ENCODE measurements around the gene ACSL6. TPM values are rescaled to one million over a fixed set of nuclear protein-coding genes. Genes with fewer than 3 reads are reported as not detected.

ACSL6 gene
- polyA plus RNA-seq, 3 donors, result 1.4 to 2.4 (median 1.8) TPM

DNA sequence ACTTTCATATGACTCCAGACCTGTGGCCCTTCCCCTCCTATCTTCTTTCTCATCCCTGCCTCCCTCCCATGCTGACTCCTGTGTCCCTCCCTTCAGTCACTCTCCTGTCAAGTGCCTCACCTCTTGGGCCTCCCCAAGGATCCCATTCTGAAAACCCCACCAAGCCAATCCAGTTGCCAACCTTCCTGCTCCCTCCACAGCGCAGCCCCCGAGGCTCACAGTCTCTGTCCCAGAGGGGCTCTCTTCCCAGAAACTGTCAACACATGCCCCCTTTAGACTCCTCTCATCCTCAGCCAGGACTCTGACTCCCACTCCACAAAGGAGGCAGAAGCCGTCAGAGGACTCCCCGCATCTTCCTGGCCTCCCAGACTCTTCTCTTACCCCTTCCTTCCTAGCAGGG is 30.8 kb downstream of the ACSL6 start:
- DNase-seq, result no peak

DNA sequence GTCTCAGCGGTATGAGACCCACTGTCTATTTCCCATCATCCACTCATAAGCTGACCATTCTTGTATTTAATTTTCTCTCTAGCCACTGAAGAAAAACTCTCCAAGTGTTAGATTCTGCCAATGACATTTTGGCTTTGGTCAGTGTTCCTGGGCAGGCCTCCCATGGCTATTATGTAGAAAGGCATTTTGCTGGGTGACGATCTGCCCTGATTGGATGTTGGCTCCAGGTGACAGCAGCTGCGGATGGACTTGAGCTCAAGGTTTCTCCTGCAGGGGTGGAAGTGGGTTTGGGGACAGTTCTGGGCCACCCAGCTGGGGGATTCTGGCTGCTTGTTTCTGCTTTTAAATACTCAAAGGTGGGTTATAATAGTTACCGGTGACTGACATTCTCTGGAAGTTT is 31.6 kb downstream of the ACSL6 start:
- no peak for DNase-seq

GRCh38 chr5:131977212-131977604 is 34.2 kb downstream of the ACSL6 start:
- DNase-seq, result no peak

DNA sequence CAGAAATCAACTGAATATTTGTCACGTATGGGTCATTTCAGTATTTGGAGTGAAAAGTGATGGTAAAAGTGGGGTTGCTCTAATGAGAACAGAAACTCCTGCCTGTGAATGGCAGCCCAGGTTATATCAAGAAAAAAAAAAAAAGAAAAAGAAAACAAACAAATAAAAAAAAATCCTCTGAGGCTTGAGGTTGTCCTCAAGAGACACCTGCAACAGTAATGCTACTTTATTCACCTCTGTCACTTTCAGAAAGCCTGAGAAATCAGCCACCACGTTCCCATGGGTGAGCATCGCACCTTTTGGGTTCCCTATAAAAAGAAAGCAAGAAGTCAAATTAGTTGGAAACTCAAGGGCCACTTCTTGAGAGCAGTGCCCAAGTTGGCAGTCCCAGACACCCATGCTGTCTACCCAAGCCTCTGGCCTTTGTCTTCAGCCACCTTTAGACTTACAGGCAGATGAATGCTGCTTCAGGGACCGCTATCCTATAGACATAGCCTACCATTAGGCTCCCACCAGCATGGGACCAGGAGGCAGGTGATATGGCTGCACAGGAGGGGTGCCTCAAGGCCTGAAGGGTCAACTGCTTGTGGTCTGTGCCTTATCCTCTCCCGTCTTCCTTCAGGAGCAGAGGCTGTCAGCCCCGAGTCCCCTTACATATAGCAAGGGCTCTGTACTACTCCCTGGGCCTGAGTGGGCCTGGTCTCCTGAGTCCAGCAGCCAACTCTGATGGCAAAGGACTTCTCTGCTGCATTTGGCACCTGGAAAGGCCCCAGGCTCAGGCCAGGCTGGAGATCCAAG is 34.8 kb downstream of the ACSL6 start:
- no peak for DNase-seq

DNA sequence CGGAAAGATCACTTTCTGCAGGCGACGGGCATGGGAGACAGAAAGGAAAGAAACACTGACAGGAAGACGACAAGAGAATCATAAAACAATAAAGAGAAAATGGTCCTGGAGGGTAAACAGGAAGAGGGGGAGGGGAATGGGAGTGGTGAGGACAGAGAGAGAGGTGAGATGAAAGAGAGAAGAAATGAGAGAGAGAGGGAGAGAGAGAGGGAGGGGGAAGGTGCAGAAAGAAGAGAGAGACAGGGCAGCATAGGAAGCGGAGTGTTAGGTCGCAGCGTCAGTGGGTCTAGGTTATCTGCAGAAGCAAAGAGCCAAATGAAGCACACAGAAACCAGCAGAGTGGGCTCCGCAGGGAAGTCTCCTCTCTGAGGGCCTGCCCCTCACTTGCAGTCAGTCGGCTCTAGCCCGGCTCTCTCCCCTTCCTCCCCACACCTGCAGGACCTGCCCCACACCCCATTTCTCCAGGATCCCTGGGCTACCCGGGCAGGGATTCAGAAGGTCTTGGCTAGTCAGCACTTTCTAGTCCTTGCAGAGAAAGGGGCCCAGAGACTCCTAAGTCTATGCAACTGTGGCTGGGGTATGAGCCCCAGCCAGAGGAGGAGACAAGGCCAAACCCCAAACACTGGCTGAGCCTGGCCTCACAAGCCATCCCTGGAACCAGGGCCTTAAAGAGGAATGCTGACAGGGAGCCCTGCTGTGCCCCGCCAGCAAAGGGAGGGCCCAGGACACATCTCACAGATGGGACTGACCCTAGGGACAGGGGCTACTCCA is 36.3 kb downstream of the ACSL6 start:
- no peak for DNase-seq

GRCh38 chr5:131974622-131974955 is 36.9 kb downstream of the ACSL6 start:
- DNase-seq, result no peak

- no peak for DNase-seq
Measured at GRCh38 chr5:131974016-131974415, 37.4 kb downstream of the ACSL6 start.

DNA sequence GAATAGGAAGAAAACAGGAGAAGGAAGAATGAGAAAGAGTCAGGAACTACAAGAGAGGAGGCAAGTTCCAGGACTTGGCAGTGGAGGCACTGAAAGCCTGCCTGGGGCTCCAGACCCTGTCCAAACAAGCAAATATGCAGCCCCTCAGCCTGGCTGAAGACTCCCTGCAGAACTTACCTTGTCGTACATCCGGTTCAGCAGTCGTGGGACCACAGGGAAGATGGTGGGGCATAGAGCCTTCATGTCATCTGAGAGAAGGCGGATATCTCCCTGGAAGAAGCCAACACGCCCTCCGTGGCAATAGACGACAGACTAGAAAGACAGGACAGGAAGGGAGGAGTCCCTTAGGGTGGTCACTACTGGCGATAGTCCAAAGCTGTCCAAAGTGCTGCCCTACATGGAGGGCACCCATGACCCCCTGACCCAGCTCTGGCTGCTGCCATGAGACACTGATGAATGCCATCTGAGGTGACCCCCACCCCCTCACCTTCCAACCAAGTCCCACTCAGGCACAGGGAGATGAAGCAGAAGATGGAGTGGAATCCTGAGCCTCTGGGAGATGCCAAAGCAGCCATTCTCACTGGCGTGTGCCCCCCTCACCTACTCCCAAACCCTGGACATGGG is 38.3 kb downstream of the ACSL6 start:
- DNase-seq, result no peak

DNA sequence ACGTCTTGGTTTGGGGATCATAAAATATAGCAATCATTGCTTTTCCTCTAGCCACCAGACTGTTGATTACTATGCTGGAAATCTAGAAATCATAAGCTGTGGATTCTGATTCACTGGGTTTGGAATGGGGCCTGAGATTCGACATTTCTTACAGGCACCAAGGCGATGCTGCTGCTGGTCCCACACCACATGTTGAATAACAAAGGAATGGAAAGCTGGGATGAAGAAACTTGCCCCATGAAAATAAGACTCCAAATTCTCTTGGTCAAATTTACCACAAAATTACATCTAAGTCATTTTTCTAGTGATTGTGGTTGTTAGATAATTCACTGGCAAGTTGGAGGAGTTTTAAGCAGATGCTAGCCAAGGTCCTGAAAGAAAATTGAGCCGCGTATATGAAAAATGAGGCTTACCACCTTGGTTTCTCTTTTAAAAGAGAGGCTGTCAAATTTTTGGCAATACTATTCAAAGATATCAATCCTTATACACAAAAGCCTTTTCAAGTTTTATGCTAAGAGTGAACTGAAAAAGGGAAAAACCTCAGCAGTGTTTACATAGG is 43.0 kb downstream of the ACSL6 start:
- DNase-seq, result no peak

DNA sequence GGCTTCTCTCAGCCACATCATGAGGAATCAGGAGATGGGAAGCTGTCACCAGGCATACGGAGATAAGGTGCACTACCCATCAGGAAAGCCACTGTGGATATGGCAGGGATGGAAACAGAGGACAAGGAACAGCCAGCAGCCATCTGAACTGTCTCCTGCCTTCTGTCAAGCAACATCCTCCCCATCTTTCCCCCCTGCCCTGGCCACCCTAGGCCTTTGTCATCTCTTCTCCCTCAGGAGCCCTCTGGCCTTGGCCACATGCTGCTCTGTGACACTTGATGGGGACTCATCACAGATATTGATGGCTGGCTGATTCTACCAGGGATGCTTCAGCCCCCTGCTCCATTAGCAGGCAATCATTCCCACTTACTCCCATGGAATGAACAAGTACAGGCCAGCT is 44.9 kb downstream of the ACSL6 start:
- no peak for DNase-seq

- DNase-seq, result no peak
Measured at GRCh38 chr5:131965826-131966415, 45.5 kb downstream of the ACSL6 start.

- DNase-seq, result no peak
Measured at GRCh38 chr5:131959906-131960305, 51.6 kb downstream of the ACSL6 start.

DNA sequence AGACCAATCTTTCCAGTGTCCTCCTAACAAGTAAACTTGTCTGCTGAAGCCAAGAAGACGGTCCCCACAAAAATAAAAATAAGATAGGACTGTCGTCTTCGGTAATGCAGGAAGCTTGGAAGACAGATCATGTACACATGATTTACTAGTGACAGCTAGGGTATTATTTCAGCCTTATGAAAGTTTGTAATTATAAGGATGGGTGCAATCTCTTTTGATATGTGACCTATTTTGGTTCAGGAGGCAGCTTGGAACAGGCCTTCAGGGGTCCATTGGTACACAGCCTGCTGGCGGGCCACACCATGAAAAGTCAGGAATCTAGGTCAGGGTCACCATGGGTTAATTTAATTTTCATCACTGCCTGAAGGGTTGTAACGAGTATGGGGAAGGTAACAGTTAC is 52.3 kb downstream of the ACSL6 start:
- DNase-seq, result no peak

GRCh38 chr5:131957721-131958441 is 53.6 kb downstream of the ACSL6 start:
- DNase-seq, result peak; percentile 33

GRCh38 chr5:131953969-131954368 is 57.5 kb downstream of the ACSL6 start:
- DNase-seq, result no peak

GRCh38 chr5:131952301-131952857 is 59.1 kb downstream of the ACSL6 start:
- DNase-seq, result no peak

GRCh38 chr5:131950706-131951105 is 60.8 kb downstream of the ACSL6 start:
- no peak for DNase-seq

DNA sequence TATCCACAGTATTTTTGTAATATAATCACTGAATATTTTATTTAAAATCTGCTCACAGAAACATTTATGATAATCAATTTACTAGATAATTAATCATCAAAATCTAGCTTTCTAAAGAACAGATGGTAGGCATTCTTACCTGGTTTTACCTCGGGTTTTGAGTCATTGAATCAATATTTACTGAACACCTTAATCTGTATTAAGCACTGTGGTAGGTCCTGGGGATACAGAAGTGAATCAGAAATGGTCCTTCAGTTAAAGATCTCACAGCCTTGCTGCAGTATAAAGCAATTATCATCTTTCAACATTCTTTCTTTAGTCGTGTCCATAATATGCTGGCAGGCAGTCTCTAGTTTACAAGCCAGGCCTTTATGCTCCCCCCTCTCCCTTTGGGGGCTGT is 64.0 kb downstream of the ACSL6 start:
- no peak for DNase-seq

DNA sequence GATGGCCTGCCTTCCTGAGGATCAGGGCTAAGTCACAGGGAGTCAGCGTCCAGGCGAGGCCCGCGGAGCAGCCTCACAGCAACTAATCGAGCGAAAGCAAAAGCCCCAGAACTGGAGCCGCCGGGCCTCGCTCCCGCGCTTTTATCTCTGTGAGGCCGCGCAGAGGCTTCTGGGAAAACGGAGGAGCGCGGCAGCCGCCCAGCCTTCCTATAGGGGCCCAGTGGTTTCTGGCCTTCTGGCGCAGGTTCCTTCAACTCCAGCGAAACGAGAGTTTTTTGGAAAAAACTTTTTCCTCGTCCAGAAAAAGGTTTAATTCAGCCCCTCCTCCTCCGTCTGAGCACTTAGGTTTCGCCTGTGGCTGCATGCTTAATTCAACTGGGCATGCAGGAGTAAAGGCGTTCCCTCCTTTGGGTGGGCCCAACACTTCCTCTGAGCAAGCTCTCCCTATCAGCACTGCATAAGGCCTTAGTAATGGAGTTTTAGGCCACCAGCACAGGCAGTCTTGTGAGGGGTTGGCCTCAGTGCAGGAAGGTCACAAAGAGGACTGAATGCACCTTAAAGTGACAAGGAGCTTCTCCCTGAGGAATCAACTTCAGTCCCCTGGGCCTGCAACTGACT is 65.8 kb downstream of the ACSL6 start, which contains the start of gene MEIKIN:
MEIKIN (minus strand) TSS at position 113 of the 618 bp plus-strand sequence. CDS start 158 bp downstream, outside the sequence.
- DNase-seq, result no peak

GRCh38 chr5:131944702-131945550 is 66.5 kb downstream of the ACSL6 start:
- DNase-seq, result no peak
